Activated naive CD4-positive, alpha-beta T cell treated with anti-CD3 and anti-CD28 coated beads, Interleukin-2, amount 50 U/mL, for 72 hours (primary cell): ENCODE measurements around the gene ERO1A. TPM values are rescaled to one million over a fixed set of nuclear protein-coding genes. Genes with fewer than 3 reads are reported as not detected.
A peak's percentile ranks its signal among the peaks of the same experiment; 100 is the strongest.

Source experiments
- ATAC-seq, 2 donors: fragments of 150-1000 bp; cut with Tn5 transposase; 2 replicates each; pipeline ENCODE4 v1.10.0; 2021; ENCODE audit warnings: mild to moderate bottlenecking in 2 of 2, moderate library complexity in 2 of 2
- DNase-seq, 2 donors: peaks; one replicate each; pipeline ENCODE4 v3.0.0; 2021 to 2022; ENCODE audit warnings: low spot score in 2 of 2
- H3K27ac Mint-ChIP-seq, 2 donors: one replicate each; pipeline ENCODE4 v1.8.0; 2022; ENCODE audit warnings: mild to moderate bottlenecking in 2 of 2, mixed read lengths in 2 of 2
- H3K36me3 Mint-ChIP-seq, 2 donors: one replicate each; pipeline ENCODE4 v1.8.0; 2022; ENCODE audit warnings: mixed read lengths in 2 of 2
- H3K9me3 Mint-ChIP-seq, 2 donors: one replicate each; pipeline ENCODE4 v1.8.0; 2022; ENCODE audit warnings: mixed read lengths in 2 of 2
- total RNA-seq, 2 donors: library from RNA; stranded (reverse); gene quantifications; one replicate each; pipeline ENCODE4 v1.2.3, GENCODE V29; 2022

Gene ERO1A
- total RNA-seq, 2 donors from 2014 or later = 95.7 to 205 TPM

GRCh38 chr14:52661314-52661713, 34.0 kb downstream of the ERO1A start:
- DNase-seq (no peak), ATAC-seq (peak in 1 of 2 donors; percentile 53)
- Mint-ChIP-seq H3K36me3 (peaks cover 7 to 20% of the 10 kb centered on the region in 2 donors), H3K9me3 (no peaks in the 10 kb centered on the region), H3K27ac (no peak overlapping the region)

GRCh38 chr14:52660832-52661231, 34.5 kb downstream of the ERO1A start:
- no peaks in the 10 kb centered on the region for H3K9me3 Mint-ChIP-seq
- no peak for DNase-seq
- ATAC-seq = no peak
- H3K36me3 Mint-ChIP-seq = peaks cover 7 to 19% of the 10 kb centered on the region in 2 donors
- no peak overlapping the region for H3K27ac Mint-ChIP-seq

- Mint-ChIP-seq H3K9me3 (no peaks in the 10 kb centered on the region), H3K36me3 (peaks cover 7 to 14% of the 10 kb centered on the region in 2 donors), H3K27ac (no peak overlapping the region)
- no peak for ATAC-seq
- DNase-seq = no peak
These were observed 35.0 kb downstream of the ERO1A start for GRCh38 chr14:52660325-52660724.

- peaks cover 7 to 11% of the 10 kb centered on the region in 2 donors for H3K36me3 Mint-ChIP-seq
- no peaks in the 10 kb centered on the region for H3K9me3 Mint-ChIP-seq
These were observed 38.5 kb downstream of the ERO1A start for GRCh38 chr14:52656905-52657304.

GRCh38 chr14:52650774-52651173, 44.6 kb downstream of the ERO1A start:
- Mint-ChIP-seq H3K27ac (no peak overlapping the region), H3K36me3 (peaks cover 11 to 28% of the 10 kb centered on the region in 2 donors), H3K9me3 (no peaks in the 10 kb centered on the region)
- ATAC-seq (no peak), DNase-seq (no peak)

More at GRCh38 chr14:52656905-52657304, 38.5 kb downstream of the ERO1A start:
- DNase-seq (no peak), ATAC-seq (no peak)
- H3K27ac Mint-ChIP-seq = peak overlapping the region in 1 of 2 donors; percentile 81

GRCh38 chr14:52649511-52649910, 45.8 kb downstream of the ERO1A start:
- Mint-ChIP-seq H3K27ac (peak overlapping the region in 1 of 2 donors; percentile 57), H3K36me3 (peaks cover 11 to 29% of the 10 kb centered on the region in 2 donors), H3K9me3 (no peaks in the 10 kb centered on the region)
- DNase-seq (no peak), ATAC-seq (no peak)

- DNase-seq (no peak), ATAC-seq (no peak)
- Mint-ChIP-seq H3K9me3 (peaks cover 8 to 10% of the 10 kb centered on the region in 2 donors), H3K36me3 (peaks cover 19 to 34% of the 10 kb centered on the region in 2 donors), H3K27ac (no peak overlapping the region)
These were observed 53.6 kb downstream of the ERO1A start for GRCh38 chr14:52641745-52642144.

GRCh38 chr14:52640137-52640536, 55.2 kb downstream of the ERO1A start:
- no peak for DNase-seq
- H3K36me3 Mint-ChIP-seq = peaks cover 14 to 24% of the 10 kb centered on the region in 2 donors
- H3K9me3 Mint-ChIP-seq = peaks cover 8 to 10% of the 10 kb centered on the region in 2 donors
- peak overlapping the region; percentile 53 to 54 for H3K27ac Mint-ChIP-seq
- ATAC-seq = peak; percentile 82 to 94

- ATAC-seq (no peak), DNase-seq (no peak)
- Mint-ChIP-seq H3K9me3 (no peaks in the 10 kb centered on the region), H3K36me3 (no peaks in the 10 kb centered on the region), H3K27ac (no peak overlapping the region)
These were observed 75.7 kb downstream of the ERO1A start for GRCh38 chr14:52619687-52620086.

- Mint-ChIP-seq H3K27ac (no peak overlapping the region), H3K36me3 (no peaks in the 10 kb centered on the region), H3K9me3 (no peaks in the 10 kb centered on the region)
- no peak for DNase-seq
- ATAC-seq = no peak
These were observed 76.8 kb downstream of the ERO1A start for GRCh38 chr14:52618602-52619001.

GRCh38 chr14:52610187-52610586, 85.2 kb downstream of the ERO1A start:
- ATAC-seq (no peak), DNase-seq (no peak)
- peaks cover 0 to 1% of the 10 kb centered on the region in 2 donors for H3K9me3 Mint-ChIP-seq
- H3K27ac Mint-ChIP-seq = no peak overlapping the region
- H3K36me3 Mint-ChIP-seq = peaks cover 0 to 4% of the 10 kb centered on the region in 2 donors

- DNase-seq (no peak), ATAC-seq (no peak)
- H3K9me3 Mint-ChIP-seq = peaks cover 0 to 4% of the 10 kb centered on the region in 2 donors
- peaks cover 0 to 4% of the 10 kb centered on the region in 2 donors for H3K36me3 Mint-ChIP-seq
- H3K27ac Mint-ChIP-seq = no peak overlapping the region
These were observed 85.8 kb downstream of the ERO1A start for GRCh38 chr14:52609445-52610044.

GRCh38 chr14:52607061-52607460, 88.3 kb downstream of the ERO1A start:
- H3K36me3 Mint-ChIP-seq = peaks cover 0 to 4% of the 10 kb centered on the region in 2 donors
- H3K27ac Mint-ChIP-seq = no peak overlapping the region
- DNase-seq (no peak), ATAC-seq (no peak)
- H3K9me3 Mint-ChIP-seq = peaks cover 0 to 4% of the 10 kb centered on the region in 2 donors

- Mint-ChIP-seq H3K27ac (peak overlapping the region in 1 of 2 donors; percentile 5), H3K36me3 (peaks cover 0 to 5% of the 10 kb centered on the region in 2 donors), H3K9me3 (peaks cover 0 to 6% of the 10 kb centered on the region in 2 donors)
- no peak for ATAC-seq
- no peak for DNase-seq
These were observed 93.2 kb downstream of the ERO1A start for GRCh38 chr14:52602131-52602530.

GRCh38 chr14:52599974-52600373, 95.4 kb downstream of the ERO1A start:
- Mint-ChIP-seq H3K27ac (no peak overlapping the region), H3K36me3 (peaks cover 0 to 22% of the 10 kb centered on the region in 2 donors), H3K9me3 (peaks cover 7 to 15% of the 10 kb centered on the region in 2 donors)
- DNase-seq = no peak
- ATAC-seq = no peak

- Mint-ChIP-seq H3K36me3 (peaks cover 5 to 26% of the 10 kb centered on the region in 2 donors), H3K9me3 (peaks cover 14 to 15% of the 10 kb centered on the region in 2 donors), H3K27ac (no peak overlapping the region)
- ATAC-seq (no peak), DNase-seq (no peak)
These were observed 96.8 kb downstream of the ERO1A start for GRCh38 chr14:52598568-52598967.

- H3K27ac Mint-ChIP-seq = no peak overlapping the region
- DNase-seq (no peak), ATAC-seq (no peak)
- H3K9me3 Mint-ChIP-seq = peaks cover 15 to 21% of the 10 kb centered on the region in 2 donors
- peaks cover 5 to 26% of the 10 kb centered on the region in 2 donors for H3K36me3 Mint-ChIP-seq
These were observed 98.5 kb downstream of the ERO1A start for GRCh38 chr14:52596861-52597260.

- DNase-seq (no peak), ATAC-seq (no peak)
- H3K27ac Mint-ChIP-seq = no peak overlapping the region
- peaks cover 15 to 21% of the 10 kb centered on the region in 2 donors for H3K9me3 Mint-ChIP-seq
- peaks cover 5 to 26% of the 10 kb centered on the region in 2 donors for H3K36me3 Mint-ChIP-seq
These were observed 99.0 kb downstream of the ERO1A start for GRCh38 chr14:52596320-52596719.
